NK-92 (cell line): ENCODE results near the gene WRNIP1.

Source experiments
- DNase-seq: peaks from one replicate; lab custom pipeline; 2025; ENCODE audit not compliant: unreplicated experiment; lab: John Stamatoyannopoulos, UW

WRNIP1 gene

DNA sequence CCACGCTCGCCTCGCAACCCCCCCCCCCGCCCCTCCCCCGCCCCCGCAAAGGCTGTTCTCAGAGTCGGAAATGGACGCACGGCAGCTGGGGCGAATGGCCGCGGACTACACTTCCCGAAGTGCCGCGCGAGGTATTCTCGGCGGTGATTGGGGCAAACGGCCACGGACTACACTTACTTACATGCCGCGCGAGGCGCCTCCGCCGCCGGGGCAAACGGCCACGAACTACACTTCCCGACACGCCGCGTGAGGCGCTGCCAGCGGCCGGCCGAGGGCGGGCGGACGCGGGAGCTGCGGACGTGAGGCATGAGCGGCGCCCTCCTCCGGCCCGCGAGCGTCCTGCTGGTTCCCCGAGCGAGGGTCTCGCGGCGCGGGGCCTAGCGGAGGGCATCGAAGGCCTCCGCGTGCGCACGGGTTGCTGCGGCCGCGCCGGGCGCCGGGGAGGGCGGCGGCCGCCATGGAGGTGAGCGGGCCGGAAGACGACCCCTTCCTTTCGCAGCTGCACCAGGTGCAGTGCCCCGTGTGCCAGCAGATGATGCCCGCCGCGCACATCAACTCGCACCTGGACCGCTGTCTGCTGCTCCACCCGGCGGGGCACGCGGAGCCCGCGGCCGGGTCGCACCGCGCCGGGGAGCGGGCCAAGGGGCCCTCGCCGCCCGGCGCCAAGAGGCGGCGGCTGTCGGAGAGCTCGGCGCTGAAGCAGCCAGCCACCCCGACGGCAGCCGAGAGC lies at the start of gene WRNIP1:
WRNIP1 (plus strand) TSS at position 228 of the 730 bp plus-strand sequence; CDS start at position 458, 230 bp downstream.
- peak; percentile 77 for DNase-seq

GRCh38 chr6:2715737-2716136 lies 49.5 kb upstream of the WRNIP1 start:
- no peak for DNase-seq

GRCh38 chr6:2716936-2717700 lies 48.1 kb upstream of the WRNIP1 start:
- no peak for DNase-seq

GRCh38 chr6:2718334-2719092 lies 46.7 kb upstream of the WRNIP1 start:
- DNase-seq, result no peak

DNA sequence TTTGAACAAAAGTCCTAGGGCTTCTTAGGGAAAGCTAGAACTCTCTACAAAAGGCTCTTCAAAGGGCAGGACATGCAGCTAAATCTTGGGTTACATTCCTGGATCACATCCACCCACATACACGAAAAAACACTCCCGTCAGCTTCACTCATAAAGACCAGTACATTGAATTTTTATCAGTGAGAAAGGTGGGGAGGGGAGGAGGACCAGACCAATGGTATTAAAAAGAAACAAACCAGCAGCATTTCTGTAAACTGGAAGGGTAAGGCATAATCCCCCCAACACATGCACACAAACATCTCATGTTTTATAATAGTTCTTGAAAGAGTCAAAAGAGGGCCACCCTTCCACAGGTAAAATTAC lies 46.1 kb upstream of the WRNIP1 start:
- DNase-seq, result no peak

DNA sequence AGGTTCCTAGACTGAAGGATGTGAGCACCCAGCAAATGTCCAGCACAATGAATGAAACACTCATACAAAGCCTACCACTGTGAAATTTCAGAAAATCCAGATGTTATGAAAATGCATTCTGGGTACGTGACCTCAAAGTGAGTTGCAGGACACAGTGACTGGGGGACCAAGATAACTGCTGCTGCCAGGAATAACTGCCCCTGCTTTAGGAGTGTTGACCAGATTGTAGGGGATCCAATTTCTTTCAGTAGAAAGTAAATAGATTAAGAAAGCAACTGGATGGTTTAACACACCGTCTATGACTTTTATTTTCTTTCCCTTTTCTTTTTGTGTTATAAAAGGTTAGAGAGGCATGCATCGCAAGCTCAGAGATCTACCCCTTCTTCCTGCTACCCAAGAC lies 44.0 kb upstream of the WRNIP1 start:
- DNase-seq, result no peak

DNA sequence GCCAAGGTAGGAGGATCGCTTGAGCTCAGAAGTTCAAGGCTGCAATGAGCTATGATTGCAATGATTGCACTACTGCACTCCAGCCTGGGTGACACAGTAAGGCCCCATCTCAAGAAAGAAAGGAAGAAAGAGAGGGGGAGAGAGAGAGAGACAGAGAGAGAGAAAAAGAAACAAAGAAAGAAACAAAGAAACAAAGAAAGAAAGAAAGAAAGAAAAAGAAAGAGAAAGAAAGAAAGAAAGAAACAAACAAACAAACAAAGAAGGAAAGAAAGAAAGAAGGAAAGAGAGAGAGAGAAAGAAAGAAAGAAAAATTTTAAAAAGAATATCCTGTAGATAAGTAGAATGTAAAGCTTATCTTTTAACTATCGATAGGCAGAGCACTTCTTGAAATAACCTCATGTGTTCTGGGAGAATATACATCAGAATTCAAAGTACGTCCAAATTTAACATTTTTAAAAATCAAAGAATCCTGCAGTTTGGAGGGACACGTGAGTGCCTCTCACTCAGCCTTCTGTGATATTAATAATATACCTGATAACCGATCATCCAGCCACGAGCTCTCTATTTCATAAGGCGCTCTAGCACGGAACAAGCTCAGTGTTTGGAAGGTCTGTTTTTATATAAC lies 39.7 kb upstream of the WRNIP1 start:
- no peak for DNase-seq

GRCh38 chr6:2725999-2726567 lies 39.1 kb upstream of the WRNIP1 start:
- no peak for DNase-seq

DNA sequence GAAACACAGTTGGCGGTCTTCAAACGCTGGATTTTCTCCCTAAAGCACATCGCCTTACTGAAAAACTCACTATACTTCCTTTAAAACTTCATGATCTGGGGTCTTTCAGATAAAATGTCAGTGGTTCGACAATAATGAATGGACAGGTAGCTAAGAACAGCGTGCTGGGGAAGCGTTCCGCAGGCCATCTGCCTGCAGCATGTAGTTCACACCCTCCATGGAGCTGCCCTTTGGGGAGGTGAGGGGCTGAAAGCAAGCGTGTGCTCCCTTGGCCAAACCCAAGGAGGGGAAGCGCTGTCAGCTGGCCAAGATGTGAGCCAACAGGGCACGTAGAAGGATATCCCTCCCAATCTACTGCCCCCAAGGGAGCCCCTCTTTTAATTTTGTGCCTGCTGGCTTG lies 35.3 kb upstream of the WRNIP1 start:
- DNase-seq, result no peak

GRCh38 chr6:2730353-2731107 lies 34.7 kb upstream of the WRNIP1 start:
- no peak for DNase-seq

DNA sequence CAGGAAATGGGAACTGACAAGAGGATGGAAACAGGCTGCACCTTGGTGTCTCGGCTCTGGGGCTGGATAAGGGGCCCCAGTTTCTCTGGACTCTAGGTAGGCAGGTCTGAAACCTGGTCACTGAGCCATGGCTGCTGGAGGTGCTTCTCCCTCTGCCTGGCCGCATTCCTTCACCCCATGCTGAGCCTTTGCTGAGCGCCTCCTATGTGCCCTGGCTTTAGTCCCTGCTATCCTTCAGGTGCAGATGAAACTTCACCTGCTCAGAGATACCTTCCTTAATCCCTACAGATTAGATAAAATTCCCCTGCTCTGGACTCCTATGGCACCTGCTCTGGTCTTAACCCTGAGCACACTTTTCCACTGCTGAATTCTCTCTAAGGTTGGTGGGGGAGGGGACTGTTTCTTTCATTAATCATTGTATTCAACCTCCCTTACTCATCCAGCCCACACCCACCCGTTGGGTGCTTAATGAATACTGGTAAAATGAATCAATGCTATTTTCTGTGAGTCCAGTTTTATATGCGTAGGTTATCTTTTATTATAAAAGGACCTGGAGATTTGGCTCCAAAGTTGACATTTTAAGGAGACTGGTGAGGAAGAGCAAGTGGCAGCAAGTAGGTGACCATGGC lies 33.8 kb upstream of the WRNIP1 start:
- DNase-seq, result no peak

DNA sequence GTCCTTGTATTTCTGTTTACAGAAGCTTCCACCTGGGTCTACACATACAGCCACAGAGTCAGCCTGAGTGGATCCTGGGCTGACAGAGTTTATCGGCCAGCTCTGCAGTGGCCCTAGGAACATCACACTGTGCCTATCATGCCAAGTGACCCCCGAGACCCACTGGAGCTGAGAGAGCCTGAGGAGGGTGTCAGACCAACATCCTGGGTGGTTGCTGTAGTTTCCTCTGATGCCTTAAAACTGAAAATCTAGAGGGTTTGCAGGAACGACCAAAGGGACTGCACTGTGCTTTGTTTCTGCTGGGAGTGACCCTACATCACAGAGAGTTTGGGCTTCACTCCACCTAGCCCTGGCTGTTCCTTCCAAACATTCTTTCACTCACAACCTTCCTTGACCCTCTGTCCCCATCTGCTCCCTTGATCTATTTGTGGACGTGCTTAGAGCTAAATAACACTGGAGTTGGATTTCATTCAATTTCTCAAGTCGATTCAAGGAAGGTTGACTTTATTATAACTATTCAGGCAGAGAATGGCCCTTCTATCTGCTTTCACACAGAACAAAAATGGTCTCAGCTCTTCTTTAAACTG lies 32.6 kb upstream of the WRNIP1 start:
- no peak for DNase-seq

DNA sequence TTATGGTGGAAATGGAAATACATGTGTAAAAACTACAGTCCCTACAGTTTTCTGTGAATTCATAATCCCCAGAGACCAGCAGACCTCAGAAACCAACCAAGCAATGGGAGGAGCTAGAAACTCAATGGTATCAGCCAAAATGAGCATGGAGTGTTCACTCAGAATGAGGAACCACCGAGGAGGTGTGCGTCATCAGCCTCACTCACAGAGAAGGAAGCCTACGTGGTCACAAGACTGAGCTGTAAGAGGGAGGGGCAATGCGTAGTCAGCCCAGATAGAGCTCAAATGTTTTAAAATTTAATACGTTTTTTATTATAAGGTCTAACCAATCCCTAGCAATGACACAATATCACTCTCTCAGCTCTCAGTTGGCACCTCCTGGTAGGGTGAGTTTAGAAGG lies 31.9 kb upstream of the WRNIP1 start:
- no peak for DNase-seq

- DNase-seq, result no peak
These were observed 31.3 kb upstream of the WRNIP1 start for GRCh38 chr6:2733736-2734480.

DNA sequence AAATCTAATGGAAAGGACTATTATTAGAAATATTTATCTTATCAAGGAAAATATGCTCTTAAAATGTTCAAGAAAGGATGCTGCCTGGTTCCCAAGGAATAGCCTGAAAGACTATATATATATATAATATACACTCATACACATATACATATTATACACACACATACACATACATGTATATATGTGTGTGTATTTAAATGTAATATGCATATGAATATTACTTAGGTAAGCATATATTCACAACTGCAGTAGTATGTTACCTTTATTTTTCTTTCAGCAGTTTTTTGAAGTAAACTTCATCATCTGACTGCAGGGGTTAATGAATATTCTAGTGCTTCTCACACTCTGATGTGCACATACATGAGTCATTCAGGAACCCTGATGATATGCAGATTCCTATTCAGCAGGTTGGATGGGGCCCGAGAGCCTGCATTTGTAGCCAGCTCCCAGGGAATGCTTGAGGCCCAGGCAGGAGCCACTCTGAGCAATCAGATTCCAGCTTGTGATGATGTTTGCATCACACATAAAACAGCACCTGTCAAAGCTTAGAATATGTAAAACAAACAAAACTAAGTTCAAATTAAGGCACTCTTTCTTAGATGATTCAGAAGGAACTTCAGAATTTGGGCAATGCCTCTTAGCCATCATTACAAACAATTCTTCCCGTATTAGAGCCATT lies 30.6 kb upstream of the WRNIP1 start:
- DNase-seq, result no peak

DNA sequence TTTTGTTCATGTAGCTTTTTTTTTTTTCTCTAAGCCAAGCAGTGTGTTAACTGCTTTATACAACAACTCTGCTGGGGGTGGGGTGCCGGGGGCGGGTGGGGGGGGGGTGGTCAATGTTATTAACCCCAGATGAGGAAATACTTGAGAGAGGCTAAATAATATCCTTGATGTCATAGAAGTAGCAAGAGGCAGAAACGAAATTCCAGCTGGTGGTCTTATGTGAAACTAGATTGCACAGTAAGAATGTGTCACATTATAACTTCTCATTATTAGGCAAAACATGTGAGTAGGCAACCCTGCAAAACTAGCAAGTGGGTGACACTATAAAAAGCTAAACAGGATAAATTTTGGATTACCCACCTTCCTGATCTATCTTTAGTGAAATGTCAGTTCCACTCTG lies 27.3 kb upstream of the WRNIP1 start:
- no peak for DNase-seq

DNA sequence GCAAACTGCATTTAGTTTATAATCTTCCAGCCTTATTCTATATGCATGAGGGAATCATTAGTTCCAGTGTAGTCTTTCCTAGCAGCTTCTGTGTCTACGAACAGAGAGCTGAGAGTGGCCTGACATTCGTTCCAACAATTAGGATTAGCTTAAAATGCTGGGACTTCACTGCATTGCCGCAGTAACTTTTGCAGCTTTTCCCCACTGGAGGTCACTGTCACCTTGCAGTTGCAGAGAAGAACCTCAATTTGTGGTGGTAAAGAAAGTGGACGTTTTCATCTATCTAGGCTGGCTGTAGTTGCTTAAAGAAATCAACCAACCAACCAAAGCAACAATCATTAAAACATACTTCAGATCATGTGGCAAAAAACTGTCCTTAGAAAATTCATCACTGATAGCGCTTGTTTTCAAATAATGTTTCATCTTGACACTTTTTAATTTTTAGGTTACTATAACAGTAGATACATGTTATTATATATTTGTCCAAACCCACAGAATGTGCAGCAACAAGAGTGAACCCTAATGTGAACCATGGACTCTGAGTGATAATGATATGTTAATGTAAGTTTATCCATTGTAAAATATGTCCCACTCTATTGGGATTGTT lies 26.7 kb upstream of the WRNIP1 start:
- DNase-seq, result no peak

- no peak for DNase-seq
These were observed 25.9 kb upstream of the WRNIP1 start for GRCh38 chr6:2739335-2739734.
